Thyroid gland (tissue), 4 donors: ENCODE measurements around the gene NPIPA5.
"Not testable (repeated sequence)": the region's sequence is repeated elsewhere in the genome, so short reads cannot be mapped to it uniquely, and the experiment has no call there.

Experiments used
- POLR2A ChIP-seq, 2 donors: fragments of 450-650 bp; IDR thresholded peaks; one replicate each; pipeline ENCODE4 v1.6.1; 2017; ENCODE audit warnings: antibody characterized with exemption in 2 of 2, mild to moderate bottlenecking in 2 of 2, moderate library complexity in 1 of 2
- TF ChIP-seq, protein P1 (sequence below), 6 experiments: fragments of 200-600 bp in 3 of 6; fragments of 450-650 bp in 3 of 6; sonication (generic) in 3 of 6; IDR thresholded peaks; one replicate each; pipeline ENCODE4 v1.5.1; 2016 to 2019; ENCODE audit warnings: antibody characterized with exemption in 6 of 6, mild to moderate bottlenecking in 2 of 6, inconsistent platforms in 1 of 6, moderate library complexity in 1 of 6

DNA sequence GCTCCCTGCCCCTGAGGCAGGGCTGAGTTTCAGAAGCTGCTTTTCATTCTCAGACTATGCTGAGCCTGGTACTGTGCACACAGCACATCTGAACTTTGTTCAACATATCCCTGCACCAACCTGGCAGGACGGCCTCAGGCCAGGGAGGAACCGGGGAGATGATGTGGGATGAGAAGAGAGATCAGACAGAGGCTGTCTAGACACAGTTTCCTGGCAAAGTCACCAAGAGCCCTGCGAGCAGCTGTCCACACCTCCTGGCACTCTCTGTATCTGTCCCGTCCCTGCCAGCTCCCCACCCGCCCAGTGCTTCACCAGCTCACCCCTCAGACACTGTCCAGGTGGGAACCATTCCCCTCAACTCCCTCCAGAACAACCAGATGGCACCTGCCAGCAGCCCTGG lies 39.1 kb downstream of the NPIPA5 start:
- TF ChIP-seq, protein P1, sequence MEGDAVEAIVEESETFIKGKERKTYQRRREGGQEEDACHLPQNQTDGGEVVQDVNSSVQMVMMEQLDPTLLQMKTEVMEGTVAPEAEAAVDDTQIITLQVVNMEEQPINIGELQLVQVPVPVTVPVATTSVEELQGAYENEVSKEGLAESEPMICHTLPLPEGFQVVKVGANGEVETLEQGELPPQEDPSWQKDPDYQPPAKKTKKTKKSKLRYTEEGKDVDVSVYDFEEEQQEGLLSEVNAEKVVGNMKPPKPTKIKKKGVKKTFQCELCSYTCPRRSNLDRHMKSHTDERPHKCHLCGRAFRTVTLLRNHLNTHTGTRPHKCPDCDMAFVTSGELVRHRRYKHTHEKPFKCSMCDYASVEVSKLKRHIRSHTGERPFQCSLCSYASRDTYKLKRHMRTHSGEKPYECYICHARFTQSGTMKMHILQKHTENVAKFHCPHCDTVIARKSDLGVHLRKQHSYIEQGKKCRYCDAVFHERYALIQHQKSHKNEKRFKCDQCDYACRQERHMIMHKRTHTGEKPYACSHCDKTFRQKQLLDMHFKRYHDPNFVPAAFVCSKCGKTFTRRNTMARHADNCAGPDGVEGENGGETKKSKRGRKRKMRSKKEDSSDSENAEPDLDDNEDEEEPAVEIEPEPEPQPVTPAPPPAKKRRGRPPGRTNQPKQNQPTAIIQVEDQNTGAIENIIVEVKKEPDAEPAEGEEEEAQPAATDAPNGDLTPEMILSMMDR (IDR thresholded peaks at IDR 0.05) = not testable (repeated sequence)
- not testable (repeated sequence) for TF ChIP-seq POLR2A (IDR thresholded peaks at IDR 0.05)
